MCF 10A (cell line): ENCODE data around the gene TOMM34. TPM values are rescaled to one million over a fixed set of nuclear protein-coding genes. Genes with fewer than 3 reads are reported as not detected.

Source experiments
- BruUV-seq: library from RNA; stranded (reverse); fragments of 400-500 nt; replicated peaks from 2 replicates; lab custom pipeline; 2021; lab: Mats Ljungman, UMichigan
- CTCF ChIA-PET: fragments of 300-600 bp; sonication (Branson Sonifier 250); formaldehyde crosslinking; extraction: SDS; loops from one replicate; lab custom pipeline; 2021; ENCODE audit warnings: antibody characterized with exemption, inconsistent platforms; lab: Yijun Ruan, JAX
- POLR2A ChIA-PET: fragments of 300-600, 350-650 bp; sonication (Branson Sonifier 250); formaldehyde crosslinking; extraction: SDS; loops from one replicate; lab custom pipeline; 2020; ENCODE audit warnings: antibody characterized with exemption, inconsistent platforms; lab: Yijun Ruan, JAX
- DNase-seq: peaks from one replicate; pipeline ENCODE4 v3.0.0-alpha.2; 2018; ENCODE audit not compliant: unreplicated experiment
- H3K27ac Mint-ChIP-seq: one replicate; pipeline ENCODE4 v1.8.0; 2022; ENCODE audit warnings: mild to moderate bottlenecking, low read depth, mixed read lengths; ENCODE audit not compliant: unreplicated experiment
- H3K27me3 Mint-ChIP-seq: one replicate; pipeline ENCODE4 v1.8.0; 2022; ENCODE audit warnings: mixed read lengths; ENCODE audit not compliant: insufficient read depth, unreplicated experiment
- H3K36me3 Mint-ChIP-seq: one replicate; pipeline ENCODE4 v1.8.0; 2022; ENCODE audit warnings: mild to moderate bottlenecking, moderate library complexity, mixed read lengths; ENCODE audit not compliant: insufficient read depth, unreplicated experiment
- H3K4me1 Mint-ChIP-seq: one replicate; pipeline ENCODE4 v1.8.0; 2022; ENCODE audit warnings: mixed read lengths; ENCODE audit not compliant: insufficient read depth, unreplicated experiment
- H3K4me3 Mint-ChIP-seq: one replicate; pipeline ENCODE4 v1.8.0; 2022; ENCODE audit warnings: mild to moderate bottlenecking, moderate library complexity, mixed read lengths; ENCODE audit not compliant: unreplicated experiment
- H3K9me3 Mint-ChIP-seq: one replicate; pipeline ENCODE4 v1.8.0; 2022; ENCODE audit warnings: mixed read lengths; ENCODE audit not compliant: unreplicated experiment
- CTCF ChIP-seq: fragments of 200-600 bp; IDR thresholded peaks from one replicate; pipeline ENCODE4 v1.8.0; 2022; ENCODE audit warnings: antibody characterized with exemption, mild to moderate bottlenecking; ENCODE audit not compliant: unreplicated experiment
- intact Hi-C: fragments of 100-400 bp; cut with micrococcal nuclease; formaldehyde crosslinking; loops from 2 replicates; pipeline ENCODE4 v1.14.1; 2022
- total RNA-seq: library from RNA; stranded (reverse); gene quantifications from 2 replicates; pipeline ENCODE4 v1.2.3, GENCODE V29; 2022

Gene TOMM34
- total RNA-seq, 1 experiment from 2014 or later, result 60.0 TPM

GRCh38 chr20:44924541-44924940, 35.7 kb downstream of the TOMM34 start:
- H3K4me3 Mint-ChIP-seq, result no peak overlapping the region
- no TSS peak for BruUV-seq

GRCh38 chr20:44921447-44921846, 38.8 kb downstream of the TOMM34 start:
- CTCF ChIA-PET, result no interaction called here

More at GRCh38 chr20:44924541-44924940, 35.7 kb downstream of the TOMM34 start:
- no peak for DNase-seq
- peaks cover 20% of the 10 kb centered on the region for H3K36me3 Mint-ChIP-seq
- intact Hi-C loops, result no loop called here
- H3K27ac Mint-ChIP-seq, result no peak overlapping the region
- no peak for TF ChIP-seq CTCF
- no peaks in the 10 kb centered on the region for H3K27me3 Mint-ChIP-seq
- CTCF ChIA-PET, result interaction anchor here (0.6 to 1.4 kb wide), 4 partner anchors 7 to 435 kb away, joined by 3 to 5 read pairs (median 4); no protein-coding TSS in a partner anchor
- no peaks in the 10 kb centered on the region for H3K9me3 Mint-ChIP-seq
- POLR2A ChIA-PET, result interaction anchor here (0.8 kb wide), 1 partner anchor 25 kb away, joined by 3 read pairs; no protein-coding TSS in a partner anchor
- H3K4me1 Mint-ChIP-seq, result no peaks in the 10 kb centered on the region

GRCh38 chr20:44918761-44919160, 41.4 kb downstream of the TOMM34 start:
- Mint-ChIP-seq H3K9me3 (no peaks in the 10 kb centered on the region), H3K4me3 (no peak overlapping the region), H3K27me3 (no peaks in the 10 kb centered on the region), H3K27ac (no peak overlapping the region), H3K36me3 (no peaks in the 10 kb centered on the region), H3K4me1 (no peaks in the 10 kb centered on the region)
- no peak for TF ChIP-seq CTCF
- no TSS peak for BruUV-seq
- DNase-seq, result no peak
- intact Hi-C loops, result no loop called here
- CTCF ChIA-PET, result interaction anchor here (0.6 to 1.5 kb wide), 5 partner anchors 12 to 210 kb away, joined by 3 to 4 read pairs (median 3); no protein-coding TSS in a partner anchor
- POLR2A ChIA-PET, result no interaction called here

More at GRCh38 chr20:44921447-44921846, 38.8 kb downstream of the TOMM34 start:
- BruUV-seq, result no TSS peak
- Mint-ChIP-seq H3K4me1 (no peaks in the 10 kb centered on the region), H3K36me3 (peaks cover 12% of the 10 kb centered on the region), H3K27me3 (no peaks in the 10 kb centered on the region), H3K4me3 (no peak overlapping the region), H3K27ac (no peak overlapping the region), H3K9me3 (no peaks in the 10 kb centered on the region)
- POLR2A ChIA-PET, result interaction anchor here (1.2 kb wide), 1 partner anchor 8 kb away, joined by 3 read pairs; no protein-coding TSS in a partner anchor
- no peak for DNase-seq
- intact Hi-C loops, result no loop called here
- TF ChIP-seq CTCF, result no peak

- no peak overlapping the region for H3K4me3 Mint-ChIP-seq
- no peaks in the 10 kb centered on the region for H3K36me3 Mint-ChIP-seq
- intact Hi-C loops, result no loop called here
Measured at GRCh38 chr20:44918342-44918741, 41.9 kb downstream of the TOMM34 start.

More at GRCh38 chr20:44918342-44918741, 41.9 kb downstream of the TOMM34 start:
- no peak for DNase-seq
- no peaks in the 10 kb centered on the region for H3K4me1 Mint-ChIP-seq
- H3K27ac Mint-ChIP-seq, result no peak overlapping the region
- no TSS peak for BruUV-seq
- CTCF ChIA-PET, result interaction anchor here (0.6 to 1.5 kb wide), 5 partner anchors 12 to 210 kb away, joined by 3 to 4 read pairs (median 3); no protein-coding TSS in a partner anchor
- no peaks in the 10 kb centered on the region for H3K27me3 Mint-ChIP-seq
- no peak for TF ChIP-seq CTCF
- POLR2A ChIA-PET, result interaction anchor here (0.6 kb wide), 1 partner anchor 9 kb away, joined by 3 read pairs; the partner anchor contains the start of gene PABPC1L
- H3K9me3 Mint-ChIP-seq, result no peaks in the 10 kb centered on the region
